ENCODE data around the gene CCDC50. TPM values are rescaled to one million over a fixed set of nuclear protein-coding genes. Genes with fewer than 3 reads are reported as not detected.

Gene CCDC50
- total RNA-seq, 2 experiments from 2014 or later, result 31.4 to 43.9 TPM

DNA sequence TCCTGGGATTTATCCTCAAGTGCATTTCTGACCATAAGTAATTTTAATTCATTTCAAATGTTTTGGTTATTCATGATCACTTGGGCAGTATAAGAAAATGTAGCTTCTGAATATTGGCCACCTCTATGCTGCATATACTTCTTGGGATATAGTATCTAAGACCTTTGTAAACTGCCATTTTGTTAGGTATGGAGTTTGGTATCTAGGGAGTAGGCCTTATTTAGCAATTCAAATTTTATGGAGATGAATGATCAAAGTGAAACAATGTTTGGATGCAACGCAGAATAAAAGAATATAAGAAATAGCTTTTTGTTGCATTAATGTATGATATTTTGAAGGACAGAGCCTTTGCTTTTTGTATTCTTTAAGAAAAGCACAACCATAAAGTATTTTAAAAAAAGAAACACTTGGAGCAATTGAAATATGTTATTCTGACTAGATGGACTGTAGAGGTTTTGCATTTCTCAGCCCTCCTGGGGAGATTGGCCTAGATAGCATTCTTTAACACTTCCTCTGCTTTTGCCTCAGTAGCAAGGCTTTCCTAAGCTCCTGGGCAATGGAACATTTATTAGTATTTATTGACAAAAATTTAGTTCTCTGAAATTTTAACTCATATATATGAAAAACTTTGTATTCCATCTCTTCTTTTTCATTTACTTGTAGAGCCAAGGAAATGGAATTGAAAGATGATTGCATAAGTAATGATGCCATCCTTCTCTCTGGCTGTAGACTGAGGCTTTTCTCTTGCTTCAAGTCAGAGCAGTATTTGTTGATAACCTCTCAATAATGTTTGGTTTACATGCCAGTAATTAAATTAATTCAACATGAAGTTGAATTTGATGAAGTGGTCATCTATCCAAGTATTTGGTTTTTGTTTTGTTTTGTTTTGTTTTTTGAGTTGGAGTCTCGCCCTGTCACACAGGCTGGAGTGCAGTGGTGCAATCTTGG, 62.9 kb downstream of the CCDC50 start:
- H3K27ac ChIP-seq (ENCODE audit: low read depth, low read length, poor library complexity, severe bottlenecking), result no peak overlapping the region
- no peak overlapping the region for H3K4me2 ChIP-seq (ENCODE audit: low read length)
- no TSS peak for BruUV-seq (replicated peaks)
- ChIA-PET CTCF (ENCODE audit: unreplicated experiment) (interaction anchor here (1.2 kb wide), 1 partner anchor 13 kb away, joined by 3 read pairs; no protein-coding TSS in a partner anchor), POLR2A (interaction anchor here (0.7 to 1.7 kb wide), 8 partner anchors 8 to 1415 kb away, joined by 3 to 7 read pairs (median 4); partner anchors contain the start of gene UTS2B)
- no peaks in the 10 kb centered on the region for H3K9me3 ChIP-seq (ENCODE audit: low read length)
- intact Hi-C loops (cut with micrococcal nuclease; ENCODE audit: unreplicated experiment), result no loop called here
- H4K20me1 ChIP-seq (ENCODE audit: insufficient read depth, low read length), result no peaks in the 10 kb centered on the region
- DNase-seq (ENCODE audit: low spot score), result no peak
- H3K4me1 ChIP-seq (ENCODE audit: insufficient read depth, low read length, poor library complexity, severe bottlenecking), result no peaks in the 10 kb centered on the region
- no peaks in the 10 kb centered on the region for H3K79me2 ChIP-seq (ENCODE audit: insufficient read depth, low read depth, low read length)
- peaks cover 48% of the 10 kb centered on the region for H3K36me3 ChIP-seq (ENCODE audit: insufficient read depth, low read length)
- no peak overlapping the region for H3K4me3 ChIP-seq (ENCODE audit: low read depth, low read length, poor library complexity, severe bottlenecking)
- H2AFZ ChIP-seq (ENCODE audit: low read length), result no peak overlapping the region
- H3K9me2 ChIP-seq (ENCODE audit: insufficient read depth, low read length), result no peaks in the 10 kb centered on the region
- TF ChIP-seq EZH2phosphoT487 (IDR thresholded peaks at IDR 0.05; ENCODE audit: borderline replicate concordance, low read depth, low read length), result no peak
- TF ChIP-seq, protein P1, sequence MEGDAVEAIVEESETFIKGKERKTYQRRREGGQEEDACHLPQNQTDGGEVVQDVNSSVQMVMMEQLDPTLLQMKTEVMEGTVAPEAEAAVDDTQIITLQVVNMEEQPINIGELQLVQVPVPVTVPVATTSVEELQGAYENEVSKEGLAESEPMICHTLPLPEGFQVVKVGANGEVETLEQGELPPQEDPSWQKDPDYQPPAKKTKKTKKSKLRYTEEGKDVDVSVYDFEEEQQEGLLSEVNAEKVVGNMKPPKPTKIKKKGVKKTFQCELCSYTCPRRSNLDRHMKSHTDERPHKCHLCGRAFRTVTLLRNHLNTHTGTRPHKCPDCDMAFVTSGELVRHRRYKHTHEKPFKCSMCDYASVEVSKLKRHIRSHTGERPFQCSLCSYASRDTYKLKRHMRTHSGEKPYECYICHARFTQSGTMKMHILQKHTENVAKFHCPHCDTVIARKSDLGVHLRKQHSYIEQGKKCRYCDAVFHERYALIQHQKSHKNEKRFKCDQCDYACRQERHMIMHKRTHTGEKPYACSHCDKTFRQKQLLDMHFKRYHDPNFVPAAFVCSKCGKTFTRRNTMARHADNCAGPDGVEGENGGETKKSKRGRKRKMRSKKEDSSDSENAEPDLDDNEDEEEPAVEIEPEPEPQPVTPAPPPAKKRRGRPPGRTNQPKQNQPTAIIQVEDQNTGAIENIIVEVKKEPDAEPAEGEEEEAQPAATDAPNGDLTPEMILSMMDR (conservative IDR thresholded peaks at IDR 0.05; ENCODE audit: low read length), result no peak

DNA sequence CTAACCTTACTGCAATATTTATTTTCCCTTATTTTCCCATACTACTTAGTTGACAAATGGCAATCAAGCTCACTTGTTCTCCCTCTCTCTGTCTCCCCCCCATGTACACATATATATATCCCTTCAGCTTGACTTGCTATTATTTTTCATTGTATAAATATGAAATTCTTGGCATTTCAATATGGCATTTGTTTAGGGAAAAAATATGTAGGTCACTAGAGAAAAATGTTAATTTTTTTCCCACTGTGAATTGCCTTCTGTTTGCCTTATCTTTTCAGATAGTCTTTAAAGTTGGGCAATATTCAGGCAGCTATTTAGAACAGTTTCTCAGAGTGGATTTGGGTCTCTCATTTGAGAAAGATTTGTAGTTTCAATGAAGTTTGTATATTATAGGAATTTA, 64.0 kb downstream of the CCDC50 start:
- peaks cover 41% of the 10 kb centered on the region for H3K36me3 ChIP-seq (ENCODE audit: insufficient read depth, low read length)
- intact Hi-C loops (cut with micrococcal nuclease; ENCODE audit: unreplicated experiment), result no loop called here
- no peaks in the 10 kb centered on the region for H3K9me3 ChIP-seq (ENCODE audit: low read length)
- H4K20me1 ChIP-seq (ENCODE audit: insufficient read depth, low read length), result no peaks in the 10 kb centered on the region
- BruUV-seq (replicated peaks), result no TSS peak
- H3K4me2 ChIP-seq (ENCODE audit: low read length), result no peak overlapping the region
- TF ChIP-seq EZH2phosphoT487 (IDR thresholded peaks at IDR 0.05; ENCODE audit: borderline replicate concordance, low read depth, low read length), result no peak
- TF ChIP-seq, protein P1 (conservative IDR thresholded peaks at IDR 0.05; ENCODE audit: low read length), result no peak
- no peak overlapping the region for H3K27ac ChIP-seq (ENCODE audit: low read depth, low read length, poor library complexity, severe bottlenecking)
- no peak for DNase-seq (ENCODE audit: low spot score)
- no peak overlapping the region for H2AFZ ChIP-seq (ENCODE audit: low read length)
- H3K4me1 ChIP-seq (ENCODE audit: insufficient read depth, low read length, poor library complexity, severe bottlenecking), result no peaks in the 10 kb centered on the region
- ChIA-PET CTCF (ENCODE audit: unreplicated experiment) (no interaction called here), POLR2A (interaction anchor here (0.8 to 1.2 kb wide), 3 partner anchors 9 to 541 kb away, joined by 3 to 5 read pairs (median 3); no protein-coding TSS in a partner anchor)
- no peaks in the 10 kb centered on the region for H3K9me2 ChIP-seq (ENCODE audit: insufficient read depth, low read length)
- no peaks in the 10 kb centered on the region for H3K79me2 ChIP-seq (ENCODE audit: insufficient read depth, low read depth, low read length)
- no peak overlapping the region for H3K4me3 ChIP-seq (ENCODE audit: low read depth, low read length, poor library complexity, severe bottlenecking)
